HepG2 (cell line): ENCODE measurements around the gene LOC128125822.

Experiments used
- ATAC-seq: fragments of 200-7000 bp; cut with Tn5 transposase; 3 replicates; pipeline ENCODE4 v1.9.1; 2020; ENCODE audit warnings: mild to moderate bottlenecking, moderate library complexity
- BruUV-seq: library from RNA; stranded (reverse); fragments of 400-500 nt; replicated peaks from 2 replicates; lab custom pipeline; 2021; lab: Mats Ljungman, UMichigan
- CTCF ChIA-PET: fragments of 300-600 bp; formaldehyde crosslinking; extraction: SDS; loops from one replicate; lab custom pipeline; 2021; ENCODE audit warnings: low total read pairs, inconsistent platforms, low intra/inter-chr PET ratio; lab: Yijun Ruan, JAX
- POLR2A ChIA-PET: fragments of 350-600 bp; sonication (Branson Sonifier 250); formaldehyde crosslinking; loops from one replicate; lab custom pipeline; 2020; ENCODE audit warnings: antibody characterized with exemption, inconsistent platforms; lab: Yijun Ruan, JAX
- DNase-seq: peaks from one replicate; pipeline ENCODE4 v3.0.0-alpha.2; 2015; ENCODE audit warnings: low spot score
- FAIRE-seq: peaks from 3 replicates; lab custom pipeline; 2011; peaks lifted over from hg19 to GRCh38; lab: Jason Lieb, UNC
- H2AFZ ChIP-seq: one replicate; pipeline ENCODE4 v1.6.1; 2011; ENCODE audit warnings: low read length, inconsistent platforms
- H3K27ac ChIP-seq: fragments of 300-600 bp; 3 replicates; pipeline ENCODE4 v1.8.0; 2011; ENCODE audit warnings: mixed run types, mild to moderate bottlenecking, mixed read lengths, low read length, inconsistent platforms; ENCODE audit not compliant: insufficient read depth; ENCODE audit errors: extremely low read length
- H3K27me3 ChIP-seq, 2 experiments: fragments of 200-600 bp in 1 of 2; 2 replicates in 1 of 2; 3 replicates in 1 of 2; pipeline versions ENCODE4 v1.6.0 to v1.8.0; 2011; ENCODE audit warnings: low read length in 2 of 2, mild to moderate bottlenecking in 2 of 2, moderate library complexity in 2 of 2, inconsistent platforms in 1 of 2; ENCODE audit not compliant: insufficient read depth in 2 of 2, control insufficient read depth in 1 of 2
- H3K36me3 ChIP-seq, 2 experiments: fragments of 200-600 bp in 1 of 2; replicated peaks in 1 of 2; 2 replicates in 1 of 2; 3 replicates in 1 of 2; pipeline versions ENCODE4 v1.5.1 to v1.8.0; 2011; ENCODE audit warnings: low read length in 2 of 2, inconsistent platforms in 1 of 2; ENCODE audit not compliant: insufficient read depth in 2 of 2, control insufficient read depth in 1 of 2
- H3K4me1 ChIP-seq: 2 replicates; pipeline ENCODE4 v1.5.1; 2012; ENCODE audit warnings: low read length, inconsistent platforms; ENCODE audit not compliant: insufficient read depth
- H3K4me2 ChIP-seq: 2 replicates; pipeline ENCODE4 v1.6.0; 2011; ENCODE audit warnings: low read depth, low read length, inconsistent platforms
- H3K4me3 ChIP-seq, 3 experiments: fragments of 200-600 bp in 1 of 3; sonication (generic), shearing (Covaris generic) in 1 of 3; replicated peaks in 1 of 3; 2 replicates each; pipeline ENCODE4 v1.5.1; 2011 to 2016; ENCODE audit warnings: low read length in 3 of 3, inconsistent platforms in 2 of 3, low read depth in 2 of 3, mild to moderate bottlenecking in 2 of 3, control low read depth in 1 of 3, mixed read lengths in 1 of 3; ENCODE audit not compliant: insufficient read depth in 1 of 3
- H3K79me2 ChIP-seq: one replicate; pipeline ENCODE4 v1.6.1; 2011; ENCODE audit warnings: low read length, inconsistent platforms; ENCODE audit not compliant: insufficient read depth
- H3K9ac ChIP-seq: 2 replicates; pipeline ENCODE4 v1.6.0; 2011; ENCODE audit warnings: mild to moderate bottlenecking, low read depth, low read length, inconsistent platforms; ENCODE audit not compliant: insufficient read depth
- H3K9me3 ChIP-seq: 2 replicates; pipeline ENCODE4 v1.5.1; 2012; ENCODE audit warnings: mild to moderate bottlenecking, low read length
- H4K20me1 ChIP-seq: 2 replicates; pipeline ENCODE4 v1.6.0; 2011; ENCODE audit warnings: inconsistent platforms, mild to moderate bottlenecking, low read length, moderate library complexity; ENCODE audit not compliant: insufficient read depth
- AHR ChIP-seq: IDR thresholded peaks from 2 replicates; pipeline ENCODE4 v1.6.1; 2018; ENCODE audit warnings: missing genetic modification reagents, missing compliant biosample characterization
- MAFF ChIP-seq: IDR thresholded peaks from 2 replicates; pipeline ENCODE4 v1.6.1; 2011; ENCODE audit warnings: low read depth, low read length, improper control_type of control experiment
- MIXL1 ChIP-seq: IDR thresholded peaks from 2 replicates; pipeline ENCODE4 v1.6.1; 2016
- PAWR ChIP-seq: sonication (generic); formaldehyde crosslinking; IDR thresholded peaks from 2 replicates; pipeline ENCODE4 v1.4.0; 2020; ENCODE audit warnings: missing genetic modification reagents, mild to moderate bottlenecking, borderline replicate concordance
- PHF5A ChIP-seq: IDR thresholded peaks from one replicate; pipeline ENCODE4 v1.6.1; 2018; ENCODE audit warnings: low read depth, missing genetic modification reagents; ENCODE audit not compliant: unreplicated experiment
- SIN3B ChIP-seq: fragments of 150-350 bp; IDR thresholded peaks from 2 replicates; pipeline ENCODE4 v1.6.1; 2014; ENCODE audit warnings: low read length
- ZBTB25 ChIP-seq: IDR thresholded peaks from 2 replicates; pipeline ENCODE4 v1.6.1; 2018; ENCODE audit warnings: missing genetic modification reagents
- ZBTB42 ChIP-seq: sonication (generic); formaldehyde crosslinking; IDR thresholded peaks from 2 replicates; pipeline ENCODE4 v1.5.0; 2020; ENCODE audit warnings: mild to moderate bottlenecking, missing genetic modification reagents
- ZNF296 ChIP-seq: sonication (generic); formaldehyde crosslinking; conservative IDR thresholded peaks from 2 replicates; pipeline ENCODE4 v1.5.0; 2020; ENCODE audit warnings: mild to moderate bottlenecking, missing genetic modification reagents
- ZNF3 ChIP-seq: IDR thresholded peaks from 2 replicates; pipeline ENCODE4 v1.7.0; 2017; ENCODE audit warnings: inconsistent platforms
- ZNF30 ChIP-seq: sonication (generic); formaldehyde crosslinking; IDR thresholded peaks from 2 replicates; pipeline ENCODE4 v1.5.0; 2020; ENCODE audit warnings: mild to moderate bottlenecking, missing genetic modification reagents
- ZNF34 ChIP-seq: sonication (generic); formaldehyde crosslinking; IDR thresholded peaks from 2 replicates; pipeline ENCODE4 v1.4.0; 2020; ENCODE audit warnings: mild to moderate bottlenecking, missing genetic modification reagents, borderline replicate concordance
- ZNF567 ChIP-seq: sonication (generic); formaldehyde crosslinking; IDR thresholded peaks from 2 replicates; pipeline ENCODE4 v1.8.1; 2023; ENCODE audit warnings: mild to moderate bottlenecking, missing genetic modification reagents, borderline replicate concordance
- WGBS: methylation state at CpG from one replicate; pipeline ENCODE4 v1.1.6; 2017; ENCODE audit warnings: low lambda C conversion rate; 5-methylcytosine and 5-hydroxymethylcytosine counted together
- in situ Hi-C: cut with HindIII; loops from 2 replicates; pipeline ENCODE4 v1.10.0; 2017; ENCODE audit warnings: low pct_unique_long_range_greater_than_20kb; ENCODE audit not compliant: extremely low pct_ligation_motif_present
- intact Hi-C: fragments of 100-400 bp; cut with micrococcal nuclease; formaldehyde crosslinking; loops from one replicate; pipeline ENCODE4 v1.10.0; 2022; ENCODE audit not compliant: unreplicated experiment
- TF ChIP-seq, protein P1 (sequence below): sonication (generic); formaldehyde crosslinking; IDR thresholded peaks from 2 replicates; pipeline ENCODE4 v1.8.0; 2022; ENCODE audit warnings: missing genetic modification reagents, mild to moderate bottlenecking, borderline replicate concordance
- TF ChIP-seq, protein P2 (sequence below): fragments of 450-650 bp; IDR thresholded peaks from 2 replicates; pipeline ENCODE4 v1.6.1; 2017
- TF ChIP-seq, protein P3 (sequence below): fragments of 450-650 bp; IDR thresholded peaks from 2 replicates; pipeline ENCODE4 v1.6.1; 2016

LOC128125822 gene

DNA sequence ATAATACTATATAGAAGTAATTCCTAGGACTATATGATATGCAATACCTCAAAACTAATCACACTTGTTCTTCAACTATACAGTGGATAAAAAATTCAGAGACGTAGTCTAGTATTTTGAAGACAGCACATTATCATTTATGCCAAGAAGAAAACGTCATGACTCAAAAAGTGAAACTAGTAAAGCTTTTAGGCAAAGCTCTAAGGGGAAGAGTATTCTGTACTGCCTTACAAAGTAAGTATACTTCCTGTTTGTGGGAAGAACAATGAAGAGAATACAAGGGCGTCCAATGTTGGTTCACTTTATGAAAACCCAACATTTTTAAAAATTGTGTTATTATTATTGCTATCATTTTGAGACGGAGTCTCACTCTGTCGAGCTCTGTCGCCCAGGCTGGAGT is 27.9 kb downstream of the LOC128125822 start:
- no peaks in the 10 kb centered on the region for H4K20me1 ChIP-seq
- WGBS, result 75% methylated on average over 6 of the region's 6 CpGs
- no peak overlapping the region for H3K4me2 ChIP-seq
- no peak overlapping the region for H3K27ac ChIP-seq
- H3K4me3 ChIP-seq, result no peak overlapping the region
- CTCF ChIA-PET, result no interaction called here
- DNase-seq (no peak), FAIRE-seq (no peak), ATAC-seq (no peak)
- H3K36me3 ChIP-seq, result no peaks in the 10 kb centered on the region
- H3K9ac ChIP-seq, result no peak overlapping the region
- no peaks in the 10 kb centered on the region for H3K79me2 ChIP-seq
- no TSS peak for BruUV-seq
- H3K27me3 ChIP-seq, result no peaks in the 10 kb centered on the region; a peak in 1 of 5 replicates
- H3K9me3 ChIP-seq, result no peaks in the 10 kb centered on the region
- TF ChIP-seq ZNF296 (no peak), PHF5A (no peak), ZNF3 (CRISPR knock-in tag) (no peak)
- TF ChIP-seq, protein P1, sequence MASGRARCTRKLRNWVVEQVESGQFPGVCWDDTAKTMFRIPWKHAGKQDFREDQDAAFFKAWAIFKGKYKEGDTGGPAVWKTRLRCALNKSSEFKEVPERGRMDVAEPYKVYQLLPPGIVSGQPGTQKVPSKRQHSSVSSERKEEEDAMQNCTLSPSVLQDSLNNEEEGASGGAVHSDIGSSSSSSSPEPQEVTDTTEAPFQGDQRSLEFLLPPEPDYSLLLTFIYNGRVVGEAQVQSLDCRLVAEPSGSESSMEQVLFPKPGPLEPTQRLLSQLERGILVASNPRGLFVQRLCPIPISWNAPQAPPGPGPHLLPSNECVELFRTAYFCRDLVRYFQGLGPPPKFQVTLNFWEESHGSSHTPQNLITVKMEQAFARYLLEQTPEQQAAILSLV (CRISPR knock-in tag), result no peak
- intact Hi-C loops (no loop called here), in situ Hi-C loops (no loop called here)
- POLR2A ChIA-PET, result interaction anchor here (1.2 to 1.5 kb wide), 2 partner anchors 35 to 248 kb away, joined by 3 read pairs; partner anchors contain the start of gene PHF3
- peaks cover 20% of the 10 kb centered on the region for H3K4me1 ChIP-seq
- no peak overlapping the region for H2AFZ ChIP-seq

- Histone ChIP-seq H3K9ac (no peak overlapping the region), H3K9me3 (no peaks in the 10 kb centered on the region), H3K27ac (no peak overlapping the region), H3K4me1 (no peaks in the 10 kb centered on the region), H2AFZ (no peak overlapping the region), H3K4me3 (no peak overlapping the region), H3K36me3 (no peaks in the 10 kb centered on the region), H3K4me2 (no peak overlapping the region), H3K79me2 (no peaks in the 10 kb centered on the region), H4K20me1 (no peaks in the 10 kb centered on the region), H3K27me3 (no peaks in the 10 kb centered on the region; a peak in 1 of 5 replicates)
- intact Hi-C loops, result no loop called here
- 3% methylated on average over 1 of the region's 1 CpG for WGBS
- in situ Hi-C loops, result no loop called here
- ATAC-seq (no peak), DNase-seq (no peak), FAIRE-seq (no peak)
- BruUV-seq, result no TSS peak
- POLR2A ChIA-PET, result interaction anchor here (1.9 kb wide), 1 partner anchor 26 kb away, joined by 8 read pairs; the partner anchor contains the start of gene PHF3
- CTCF ChIA-PET, result no interaction called here
- TF ChIP-seq, protein P2, sequence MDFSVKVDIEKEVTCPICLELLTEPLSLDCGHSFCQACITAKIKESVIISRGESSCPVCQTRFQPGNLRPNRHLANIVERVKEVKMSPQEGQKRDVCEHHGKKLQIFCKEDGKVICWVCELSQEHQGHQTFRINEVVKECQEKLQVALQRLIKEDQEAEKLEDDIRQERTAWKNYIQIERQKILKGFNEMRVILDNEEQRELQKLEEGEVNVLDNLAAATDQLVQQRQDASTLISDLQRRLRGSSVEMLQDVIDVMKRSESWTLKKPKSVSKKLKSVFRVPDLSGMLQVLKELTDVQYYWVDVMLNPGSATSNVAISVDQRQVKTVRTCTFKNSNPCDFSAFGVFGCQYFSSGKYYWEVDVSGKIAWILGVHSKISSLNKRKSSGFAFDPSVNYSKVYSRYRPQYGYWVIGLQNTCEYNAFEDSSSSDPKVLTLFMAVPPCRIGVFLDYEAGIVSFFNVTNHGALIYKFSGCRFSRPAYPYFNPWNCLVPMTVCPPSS, result no peak
- TF ChIP-seq ZNF34 (CRISPR knock-in tag) (no peak), ZNF30 (CRISPR knock-in tag) (no peak), MIXL1 (CRISPR knock-in tag) (no peak), SIN3B (no peak), ZNF567 (CRISPR knock-in tag) (no peak), MAFF (no peak), AHR (CRISPR knock-in tag) (no peak), PAWR (CRISPR knock-in tag) (no peak), ZBTB25 (CRISPR knock-in tag) (no peak), ZBTB42 (no peak)
- TF ChIP-seq, protein P3, sequence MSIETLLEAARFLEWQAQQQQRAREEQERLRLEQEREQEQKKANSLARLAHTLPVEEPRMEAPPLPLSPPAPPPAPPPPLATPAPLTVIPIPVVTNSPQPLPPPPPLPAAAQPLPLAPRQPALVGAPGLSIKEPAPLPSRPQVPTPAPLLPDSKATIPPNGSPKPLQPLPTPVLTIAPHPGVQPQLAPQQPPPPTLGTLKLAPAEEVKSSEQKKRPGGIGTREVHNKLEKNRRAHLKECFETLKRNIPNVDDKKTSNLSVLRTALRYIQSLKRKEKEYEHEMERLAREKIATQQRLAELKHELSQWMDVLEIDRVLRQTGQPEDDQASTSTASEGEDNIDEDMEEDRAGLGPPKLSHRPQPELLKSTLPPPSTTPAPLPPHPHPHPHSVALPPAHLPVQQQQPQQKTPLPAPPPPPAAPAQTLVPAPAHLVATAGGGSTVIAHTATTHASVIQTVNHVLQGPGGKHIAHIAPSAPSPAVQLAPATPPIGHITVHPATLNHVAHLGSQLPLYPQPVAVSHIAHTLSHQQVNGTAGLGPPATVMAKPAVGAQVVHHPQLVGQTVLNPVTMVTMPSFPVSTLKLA, result no peak
These were observed 37.0 kb downstream of the LOC128125822 start for GRCh38 chr6:63609231-63609630.
